B cell (primary cell): ENCODE measurements around the gene SLC1A2. TPM values are rescaled to one million over a fixed set of nuclear protein-coding genes. Genes with fewer than 3 reads are reported as not detected.

Experiments
- ATAC-seq: fragments of 200-7000 bp; cut with Tn5 transposase; one replicate; pipeline ENCODE4 v1.10.0; 2021; ENCODE audit warnings: low read depth, mild to moderate bottlenecking, moderate number of reproducible peaks, moderate library complexity
- CTCF ChIA-PET: fragments of 350-600 bp; sonication (Branson Sonifier 250); formaldehyde crosslinking; loops from one replicate; lab custom pipeline; 2021; ENCODE audit warnings: antibody characterized with exemption, inconsistent platforms; lab: Charles Lee
- POLR2A ChIA-PET: fragments of 350-600 bp; sonication (Branson Sonifier 250); formaldehyde crosslinking; loops from one replicate; lab custom pipeline; 2021; ENCODE audit warnings: antibody characterized with exemption; lab: Charles Lee
- DNase-seq: peaks from one replicate; pipeline ENCODE4 v3.0.0; 2013
- H2AFZ ChIP-seq: 2 replicates; pipeline ENCODE4 v1.6.1; 2012; ENCODE audit warnings: mild to moderate bottlenecking, low read depth, low read length; ENCODE audit not compliant: insufficient read depth, poor library complexity, severe bottlenecking
- H3K27ac ChIP-seq, 2 donors: 1 replicate in 1 of 2; 2 replicates in 1 of 2; pipeline ENCODE4 v1.5.1; 2012 to 2013; ENCODE audit warnings: low read length in 2 of 2, mild to moderate bottlenecking in 2 of 2, moderate library complexity in 1 of 2
- H3K27me3 ChIP-seq, 4 experiments: fragments of 200-600 bp in 1 of 4; sonication (generic) in 1 of 4; replicated peaks in 1 of 4; 1 replicate in 2 of 4; 2 replicates in 2 of 4; pipeline versions ENCODE4 v1.6.1 to v1.7.0; 2013 to 2016; ENCODE audit warnings: low read length in 3 of 4, mild to moderate bottlenecking in 2 of 4, mixed read lengths in 1 of 4, moderate library complexity in 1 of 4; ENCODE audit not compliant: insufficient read depth in 4 of 4, control insufficient read depth in 3 of 4; ENCODE audit errors: control extremely low read depth in 1 of 4
- H3K36me3 ChIP-seq, 2 experiments: replicated peaks in 1 of 2; 1 replicate in 1 of 2; 2 replicates in 1 of 2; pipeline versions ENCODE4 v1.6.1 to v1.7.1; 2013; ENCODE audit warnings: low read length in 1 of 2; ENCODE audit not compliant: insufficient read depth in 2 of 2, control insufficient read depth in 1 of 2; ENCODE audit errors: control extremely low read depth in 1 of 2, extremely low read depth in 1 of 2
- H3K4me1 ChIP-seq, 2 donors: fragments of 200-600 bp in 1 of 2; sonication (generic) in 1 of 2; 1 replicate in 1 of 2; 2 replicates in 1 of 2; pipeline versions ENCODE4 v1.5.1 to v1.6.1; 2013 to 2017; ENCODE audit warnings: low read length in 2 of 2; ENCODE audit not compliant: control insufficient read depth in 2 of 2, insufficient read depth in 2 of 2
- H3K4me2 ChIP-seq: replicated peaks from 2 replicates; pipeline ENCODE3; 2012; ENCODE audit warnings: mild to moderate bottlenecking, low read depth, low read length; ENCODE audit not compliant: poor library complexity, severe bottlenecking
- H3K4me3 ChIP-seq, 5 experiments: fragments of 200-600 bp in 1 of 5; sonication (generic) in 1 of 5; 1 replicate in 3 of 5; 2 replicates in 2 of 5; pipeline versions ENCODE4 v1.5.1 to v1.7.0; 2011 to 2016; ENCODE audit warnings: low read length in 4 of 5, mild to moderate bottlenecking in 4 of 5, low read depth in 2 of 5, control low read depth in 1 of 5, moderate library complexity in 1 of 5; ENCODE audit not compliant: insufficient read depth in 1 of 5; ENCODE audit errors: control extremely low read depth in 1 of 5, extremely low read depth in 1 of 5
- H3K79me2 ChIP-seq: fragments of 200-600 bp; sonication (generic); one replicate; pipeline ENCODE4 v1.6.0; 2016; ENCODE audit warnings: low read length; ENCODE audit not compliant: control insufficient read depth, insufficient read depth
- H3K9ac ChIP-seq: fragments of 200-600 bp; sonication (generic); 2 replicates; pipeline ENCODE4 v1.6.1; 2017; ENCODE audit warnings: mild to moderate bottlenecking, low read length, moderate library complexity
- H3K9me3 ChIP-seq, 3 donors: one replicate each; pipeline versions ENCODE4 v1.6.1 to v1.7.1; 2013; ENCODE audit warnings: low read length in 2 of 3; ENCODE audit not compliant: control insufficient read depth in 2 of 3, insufficient read depth in 1 of 3; ENCODE audit errors: control extremely low read depth in 1 of 3
- H4K20me1 ChIP-seq: 2 replicates; pipeline ENCODE4 v1.6.0; 2012; ENCODE audit warnings: mild to moderate bottlenecking, low read length; ENCODE audit not compliant: insufficient read depth, control insufficient read depth, poor library complexity, severe bottlenecking
- H3K27ac Mint-ChIP-seq: one replicate; pipeline ENCODE4 v1.8.0; 2021; ENCODE audit warnings: mixed read lengths
- H3K27me3 Mint-ChIP-seq: one replicate; pipeline ENCODE4 v1.8.0; 2021; ENCODE audit warnings: mixed read lengths
- H3K4me1 Mint-ChIP-seq: one replicate; pipeline ENCODE4 v1.8.0; 2021; ENCODE audit warnings: mixed read lengths
- H3K4me3 Mint-ChIP-seq: one replicate; pipeline ENCODE4 v1.8.0; 2021; ENCODE audit warnings: mixed read lengths
- H3K9me3 Mint-ChIP-seq: one replicate; pipeline ENCODE4 v1.8.0; 2022; ENCODE audit warnings: mixed read lengths; ENCODE audit not compliant: insufficient read depth
- EZH2 ChIP-seq: IDR thresholded peaks from 2 replicates; pipeline ENCODE4 v1.6.1; 2012; ENCODE audit warnings: borderline replicate concordance, low read depth, mild to moderate bottlenecking, moderate library complexity, low read length; ENCODE audit not compliant: insufficient read depth, poor library complexity, severe bottlenecking
- WGBS: methylation state at CpG from one replicate; pipeline ENCODE4 v1.1.5; 2013; ENCODE audit warnings: missing lambda C conversion rate; ENCODE audit not compliant: insufficient coverage; 5-methylcytosine and 5-hydroxymethylcytosine counted together
- intact Hi-C: fragments of 100-400 bp; cut with micrococcal nuclease; formaldehyde crosslinking; loops from one replicate; pipeline ENCODE4 v1.10.0; 2022
- polyA plus RNA-seq: library from polyadenylated mRNA; depleted of rRNA; stranded (reverse); fragments of >200 nt; gene quantifications from 2 replicates; pipeline ENCODE4 v1.2.3, GENCODE V29; 2012
- total RNA-seq, 2 donors: library from RNA; stranded (reverse); fragments of 120-200 nt in 1 of 2; gene quantifications; 1 replicate in 1 of 2; 2 replicates in 1 of 2; pipeline versions ENCODE4 v1.2.3 to v1.2.4, GENCODE V29; 2013 to 2022
- TF ChIP-seq, protein P1 (sequence below): fragments of 200-600 bp; IDR thresholded peaks from one replicate; pipeline ENCODE4 v1.8.0; 2022; ENCODE audit warnings: antibody characterized with exemption, mild to moderate bottlenecking

Gene SLC1A2
- total and polyA plus RNA-seq, 2 donors (not counting 1 experiment from before 2014, with no cell fraction given) = not detected

DNA sequence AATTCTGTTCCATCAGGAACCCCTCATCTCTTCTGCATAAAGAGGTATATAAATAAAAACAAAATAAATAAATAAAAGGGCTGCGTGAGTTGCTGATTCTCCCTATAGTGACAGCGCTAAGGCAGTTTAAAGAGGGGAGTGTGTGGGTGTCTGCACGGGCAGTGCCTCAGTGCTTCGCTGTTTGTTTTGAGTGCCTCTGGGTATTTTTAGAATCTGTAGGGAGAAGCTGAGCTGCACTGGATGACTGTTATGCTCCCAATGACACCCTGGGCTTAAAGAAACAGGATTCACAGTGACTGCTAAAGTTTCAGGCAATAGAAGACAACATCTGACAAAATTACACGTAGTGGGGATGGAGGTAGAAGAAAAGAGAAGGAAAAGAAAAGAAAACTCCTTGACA, 38.8 kb downstream of the SLC1A2 start:
- Histone ChIP-seq H3K4me2 (no peak overlapping the region), H2AFZ (no peak overlapping the region), H3K27me3 (no peaks in the 10 kb centered on the region), H4K20me1 (no peaks in the 10 kb centered on the region), H3K79me2 (no peaks in the 10 kb centered on the region), H3K4me3 (no peak overlapping the region), H3K9ac (no peak overlapping the region), H3K36me3 (no peaks in the 10 kb centered on the region), H3K4me1 (no peaks in the 10 kb centered on the region), H3K9me3 (no peaks in the 10 kb centered on the region), H3K27ac (no peak overlapping the region)
- ChIA-PET CTCF (interaction anchor here (1.3 kb wide), 1 partner anchor 12 kb away, joined by 3 read pairs; no protein-coding TSS in a partner anchor), POLR2A (no interaction called here)
- no peak for DNase-seq
- H3K27me3 Mint-ChIP-seq = no peaks in the 10 kb centered on the region
- H3K4me1 Mint-ChIP-seq = no peaks in the 10 kb centered on the region
- no peak overlapping the region for H3K27ac Mint-ChIP-seq
- no peak overlapping the region for H3K4me3 Mint-ChIP-seq
- intact Hi-C loops = no loop called here
- no peak for ATAC-seq
- no peak for TF ChIP-seq EZH2
- TF ChIP-seq, protein P1, sequence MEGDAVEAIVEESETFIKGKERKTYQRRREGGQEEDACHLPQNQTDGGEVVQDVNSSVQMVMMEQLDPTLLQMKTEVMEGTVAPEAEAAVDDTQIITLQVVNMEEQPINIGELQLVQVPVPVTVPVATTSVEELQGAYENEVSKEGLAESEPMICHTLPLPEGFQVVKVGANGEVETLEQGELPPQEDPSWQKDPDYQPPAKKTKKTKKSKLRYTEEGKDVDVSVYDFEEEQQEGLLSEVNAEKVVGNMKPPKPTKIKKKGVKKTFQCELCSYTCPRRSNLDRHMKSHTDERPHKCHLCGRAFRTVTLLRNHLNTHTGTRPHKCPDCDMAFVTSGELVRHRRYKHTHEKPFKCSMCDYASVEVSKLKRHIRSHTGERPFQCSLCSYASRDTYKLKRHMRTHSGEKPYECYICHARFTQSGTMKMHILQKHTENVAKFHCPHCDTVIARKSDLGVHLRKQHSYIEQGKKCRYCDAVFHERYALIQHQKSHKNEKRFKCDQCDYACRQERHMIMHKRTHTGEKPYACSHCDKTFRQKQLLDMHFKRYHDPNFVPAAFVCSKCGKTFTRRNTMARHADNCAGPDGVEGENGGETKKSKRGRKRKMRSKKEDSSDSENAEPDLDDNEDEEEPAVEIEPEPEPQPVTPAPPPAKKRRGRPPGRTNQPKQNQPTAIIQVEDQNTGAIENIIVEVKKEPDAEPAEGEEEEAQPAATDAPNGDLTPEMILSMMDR = no peak
- no peaks in the 10 kb centered on the region for H3K9me3 Mint-ChIP-seq
- WGBS = 90% methylated on average over 4 of the region's 5 CpGs

DNA sequence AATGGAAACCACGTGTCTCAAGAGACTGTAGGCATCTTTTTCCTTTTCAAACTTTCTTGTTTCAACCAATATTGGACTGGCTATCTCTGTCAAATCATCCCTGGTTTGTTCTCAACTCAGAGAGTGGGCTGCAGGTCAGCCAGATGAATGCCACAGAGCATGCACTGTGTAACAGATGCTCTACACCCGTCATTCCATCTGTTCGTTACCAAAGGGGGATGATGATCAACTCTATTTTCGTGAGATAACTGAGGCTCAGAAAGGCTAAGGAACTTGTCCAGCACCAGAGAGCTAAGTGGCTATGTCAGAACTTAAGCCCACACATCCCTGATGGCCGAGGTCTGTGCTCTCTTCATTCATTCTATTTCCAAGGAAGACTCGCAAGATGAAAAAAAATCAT, 42.1 kb downstream of the SLC1A2 start:
- TF ChIP-seq, protein P1 = no peak
- no peak for TF ChIP-seq EZH2
- intact Hi-C loops = no loop called here
- Histone ChIP-seq H4K20me1 (no peaks in the 10 kb centered on the region), H3K27me3 (no peaks in the 10 kb centered on the region), H3K9ac (no peak overlapping the region), H3K4me3 (no peak overlapping the region), H3K27ac (no peak overlapping the region), H3K9me3 (no peaks in the 10 kb centered on the region), H3K36me3 (no peaks in the 10 kb centered on the region), H3K4me1 (no peaks in the 10 kb centered on the region), H2AFZ (no peak overlapping the region), H3K4me2 (no peak overlapping the region), H3K79me2 (no peaks in the 10 kb centered on the region)
- Mint-ChIP-seq H3K27me3 (no peaks in the 10 kb centered on the region), H3K27ac (no peak overlapping the region), H3K9me3 (no peaks in the 10 kb centered on the region), H3K4me1 (no peaks in the 10 kb centered on the region), H3K4me3 (no peak overlapping the region)
- ChIA-PET POLR2A (no interaction called here), CTCF (interaction anchor here (1.0 kb wide), 1 partner anchor 140 kb away, joined by 3 read pairs; no protein-coding TSS in a partner anchor)
- ATAC-seq = no peak
- 88% methylated on average over 4 of the region's 6 CpGs for WGBS
- no peak for DNase-seq
